MM.1S (cell line): ENCODE data around the gene STK17A.

ENCODE experiments used
- DNase-seq: peaks from one replicate; pipeline ENCODE4 v3.0.0-alpha.2; 2015
- H2AFZ ChIP-seq: fragments of 300-600 bp; sonication (generic); 2 replicates; pipeline ENCODE4 v1.6.0; 2016; ENCODE audit warnings: antibody characterized with exemption, low read length
- H3F3A ChIP-seq: fragments of 300-600 bp; sonication (generic); 2 replicates; pipeline ENCODE4 v1.6.1; 2016; ENCODE audit warnings: mild to moderate bottlenecking, antibody characterized with exemption, low read length, moderate library complexity, mixed read lengths; ENCODE audit not compliant: insufficient read depth
- H3K27ac ChIP-seq: fragments of 300-600 bp; sonication (generic); 2 replicates; pipeline ENCODE4 v1.5.1; 2016; ENCODE audit warnings: mild to moderate bottlenecking, low read length
- H3K27me3 ChIP-seq: fragments of 300-600 bp; sonication (generic); replicated peaks from 2 replicates; pipeline ENCODE4 v1.6.0; 2016; ENCODE audit warnings: low read length; ENCODE audit not compliant: insufficient read depth
- H3K36me3 ChIP-seq: fragments of 300-600 bp; sonication (generic); replicated peaks from 2 replicates; pipeline ENCODE4 v1.6.1; 2016; ENCODE audit warnings: mild to moderate bottlenecking, low read length, mixed read lengths; ENCODE audit not compliant: insufficient read depth
- H3K4me1 ChIP-seq: fragments of 300-600 bp; sonication (generic); 2 replicates; pipeline ENCODE4 v1.6.1; 2016; ENCODE audit warnings: low read length, mixed read lengths
- H3K4me2 ChIP-seq: fragments of 300-600 bp; sonication (generic); 2 replicates; pipeline ENCODE4 v1.6.0; 2016; ENCODE audit warnings: low read depth, low read length
- H3K4me3 ChIP-seq: fragments of 300-600 bp; sonication (generic); 2 replicates; pipeline ENCODE4 v1.5.1; 2016; ENCODE audit warnings: low read length, mixed read lengths
- H3K79me2 ChIP-seq: fragments of 300-600 bp; sonication (generic); 2 replicates; pipeline ENCODE4 v1.6.1; 2016; ENCODE audit warnings: mixed run types, low read length, mixed read lengths
- H3K9ac ChIP-seq: fragments of 300-600 bp; sonication (generic); 2 replicates; pipeline ENCODE4 v1.6.1; 2016; ENCODE audit warnings: low read length, mixed read lengths
- H3K9me2 ChIP-seq: fragments of 300-600 bp; sonication (generic); replicated peaks from 2 replicates; pipeline ENCODE4 v1.6.1; 2016; ENCODE audit warnings: mild to moderate bottlenecking, low read length, mixed read lengths; ENCODE audit not compliant: insufficient read depth
- H3K9me3 ChIP-seq: fragments of 300-600 bp; sonication (generic); replicated peaks from 2 replicates; pipeline ENCODE4 v1.6.1; 2016; ENCODE audit warnings: mild to moderate bottlenecking, low read length, mixed read lengths; ENCODE audit not compliant: insufficient read depth
- H4K20me1 ChIP-seq: fragments of 300-600 bp; sonication (generic); 2 replicates; pipeline ENCODE4 v1.6.1; 2016; ENCODE audit warnings: mild to moderate bottlenecking, low read length, moderate library complexity, mixed read lengths; ENCODE audit not compliant: insufficient read depth
- CTCF ChIP-seq: fragments of 300-600 bp; sonication (generic); IDR thresholded peaks from 2 replicates; pipeline ENCODE4 v1.5.1; 2016; ENCODE audit warnings: antibody characterized with exemption, low read length, mixed read lengths
- EZH2 ChIP-seq: fragments of 300-600 bp; sonication (generic); optimal IDR thresholded peaks from 2 replicates; pipeline ENCODE3; 2017; ENCODE audit warnings: low read depth, mild to moderate bottlenecking, antibody characterized with exemption, low read length, mixed read lengths
- EZH2phosphoT487 ChIP-seq: fragments of 300-600 bp; sonication (generic); IDR thresholded peaks from 2 replicates; pipeline ENCODE4 v1.6.1; 2018; ENCODE audit warnings: antibody characterized with exemption, low read length

STK17A gene

DNA sequence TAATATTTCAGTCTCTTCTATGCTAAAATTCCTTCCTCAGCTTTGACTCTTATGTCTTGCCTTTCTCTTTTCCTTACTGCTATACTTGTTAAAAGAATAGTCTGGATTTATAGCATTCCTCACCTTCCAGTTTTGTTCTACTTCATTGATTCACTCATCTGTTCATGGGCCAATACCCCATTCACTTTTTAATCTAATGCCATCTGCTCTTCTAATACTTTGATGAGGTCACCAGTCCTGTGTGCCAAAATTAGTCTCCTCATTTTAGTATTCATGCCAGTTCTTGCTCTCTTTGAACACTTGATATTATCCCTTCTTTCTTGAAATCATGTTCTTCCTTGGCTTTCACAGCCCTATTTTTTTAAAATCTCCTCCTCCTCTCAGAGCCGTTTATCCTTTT lies 19.3 kb downstream of the STK17A start:
- H2AFZ ChIP-seq = no peak overlapping the region
- no peaks in the 10 kb centered on the region for H3F3A ChIP-seq
- no peaks in the 10 kb centered on the region for H3K9me2 ChIP-seq
- no peaks in the 10 kb centered on the region for H3K36me3 ChIP-seq
- H3K4me3 ChIP-seq = no peak overlapping the region
- no peak for DNase-seq
- H3K79me2 ChIP-seq = peaks cover 89% of the 10 kb centered on the region
- no peak for TF ChIP-seq EZH2phosphoT487
- TF ChIP-seq EZH2 = no peak
- no peak for TF ChIP-seq CTCF
- H4K20me1 ChIP-seq = 0 out of 2 replicates have a peak, but pooled peaks cover 3% of the 10 kb centered on the region
- no peaks in the 10 kb centered on the region for H3K27me3 ChIP-seq
- peaks cover 12% of the 10 kb centered on the region; the same call in 1 of the 2 replicates for H3K4me1 ChIP-seq
- no peak overlapping the region for H3K9ac ChIP-seq
- H3K27ac ChIP-seq = no peak overlapping the region
- H3K4me2 ChIP-seq = no peak overlapping the region
- H3K9me3 ChIP-seq = no peaks in the 10 kb centered on the region

- Histone ChIP-seq H4K20me1 (0 out of 2 replicates have a peak, but pooled peaks cover 3% of the 10 kb centered on the region), H3K4me3 (no peak overlapping the region), H3K9me2 (no peaks in the 10 kb centered on the region), H3K79me2 (peaks cover 86% of the 10 kb centered on the region), H3K27me3 (no peaks in the 10 kb centered on the region), H2AFZ (no peak overlapping the region), H3K4me1 (peaks cover 21% of the 10 kb centered on the region), H3F3A (0 out of 2 replicates have a peak, but pooled peaks cover 6% of the 10 kb centered on the region), H3K9me3 (no peaks in the 10 kb centered on the region), H3K36me3 (no peaks in the 10 kb centered on the region; the same call in 1 of the 2 replicates), H3K4me2 (no peak overlapping the region), H3K9ac (no peak overlapping the region), H3K27ac (no peak overlapping the region)
- DNase-seq = no peak
- TF ChIP-seq CTCF (no peak), EZH2 (no peak), EZH2phosphoT487 (no peak)
Measured at GRCh38 chr7:43604251-43604650, 21.3 kb downstream of the STK17A start.

GRCh38 chr7:43609097-43609496 lies 26.2 kb downstream of the STK17A start:
- Histone ChIP-seq H4K20me1 (0 out of 2 replicates have a peak, but pooled peaks cover 3% of the 10 kb centered on the region), H3K36me3 (no peaks in the 10 kb centered on the region; the same call in 1 of the 2 replicates), H3K27ac (peak overlapping the region; percentile 2; the same call in 1 of the 2 replicates), H3K4me1 (peaks cover 18% of the 10 kb centered on the region), H3K9me2 (no peaks in the 10 kb centered on the region), H2AFZ (no peak overlapping the region), H3K9ac (no peak overlapping the region), H3K4me2 (no peak overlapping the region), H3K4me3 (no peak overlapping the region), H3F3A (0 out of 2 replicates have a peak, but pooled peaks cover 11% of the 10 kb centered on the region), H3K79me2 (peaks cover 72% of the 10 kb centered on the region), H3K9me3 (no peaks in the 10 kb centered on the region), H3K27me3 (no peaks in the 10 kb centered on the region)
- TF ChIP-seq EZH2phosphoT487 = no peak
- no peak for TF ChIP-seq CTCF
- TF ChIP-seq EZH2 = no peak
- no peak for DNase-seq
